ENCODE results near the gene BCL6B. TPM values are rescaled to one million over a fixed set of nuclear protein-coding genes. Genes with fewer than 3 reads are reported as not detected.
"Not testable (repeated sequence)": the region's sequence is repeated elsewhere in the genome, so short reads cannot be mapped to it uniquely, and the experiment has no call there.

Gene BCL6B
- total RNA-seq, 6 donors from 2014 or later = 2.1 to 83.1 (median 9.4) TPM

DNA sequence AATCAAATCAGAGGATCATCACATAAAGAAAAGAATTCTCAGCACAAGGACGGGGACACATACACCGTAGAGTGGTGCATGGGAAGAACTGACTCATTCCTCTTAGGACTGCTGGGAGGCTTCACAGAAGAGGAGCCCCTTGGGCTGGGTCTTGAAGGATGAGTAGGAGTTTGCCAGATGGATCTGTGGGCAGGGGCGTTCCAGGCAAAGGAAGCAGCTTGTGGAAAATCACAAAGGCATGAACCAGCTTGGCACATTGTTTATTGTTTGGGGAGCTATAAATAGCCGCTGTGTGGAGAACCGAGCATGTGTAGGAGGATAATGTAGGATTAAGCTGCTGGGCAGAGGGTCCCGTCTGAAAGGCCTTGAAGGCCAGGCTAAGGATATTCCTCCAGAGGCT, 26.1 kb downstream of the BCL6B start:
- DNase-seq (no peak), ATAC-seq (ENCODE audit: low FRiP score in 2 of 2) (no peak)
- no peak for TF ChIP-seq CTCF (IDR thresholded peaks at IDR 0.05)
- no peak for TF ChIP-seq POLR2AphosphoS5 (IDR thresholded peaks at IDR 0.05)
- no peak for TF ChIP-seq POLR2A (IDR thresholded peaks at IDR 0.05)
- no peak for TF ChIP-seq EP300 (IDR thresholded peaks at IDR 0.05)
- H3K4me1 ChIP-seq = peaks cover 11 to 26% (median 20%) of the 10 kb centered on the region in 4 donors
- H3K27me3 ChIP-seq = peaks cover 0 to 4% (median 0%) of the 10 kb centered on the region in 4 donors
- no peak overlapping the region for H3K27ac ChIP-seq
- 80% methylated on average over 6 of the region's 6 CpGs for WGBS, 2 donors
- H3K36me3 ChIP-seq = no peaks in the 10 kb centered on the region
- no peaks in the 10 kb centered on the region for H3K9me3 ChIP-seq
- H3K4me3 ChIP-seq = no peak overlapping the region

- not testable (repeated sequence) for H3K4me3 ChIP-seq; H3K27ac ChIP-seq; H3K36me3 ChIP-seq; H3K27me3 ChIP-seq; ATAC-seq (ENCODE audit: low FRiP score in 2 of 2); DNase-seq; H3K9me3 ChIP-seq
- 84 to 85% methylated on average over 9 of the region's 9 CpGs for WGBS, 2 donors
- H3K4me1 ChIP-seq = peaks cover 8 to 18% (median 11%) of the 10 kb centered on the region in 4 donors
Measured at GRCh38 chr17:7050583-7050982, 27.7 kb downstream of the BCL6B start.

DNA sequence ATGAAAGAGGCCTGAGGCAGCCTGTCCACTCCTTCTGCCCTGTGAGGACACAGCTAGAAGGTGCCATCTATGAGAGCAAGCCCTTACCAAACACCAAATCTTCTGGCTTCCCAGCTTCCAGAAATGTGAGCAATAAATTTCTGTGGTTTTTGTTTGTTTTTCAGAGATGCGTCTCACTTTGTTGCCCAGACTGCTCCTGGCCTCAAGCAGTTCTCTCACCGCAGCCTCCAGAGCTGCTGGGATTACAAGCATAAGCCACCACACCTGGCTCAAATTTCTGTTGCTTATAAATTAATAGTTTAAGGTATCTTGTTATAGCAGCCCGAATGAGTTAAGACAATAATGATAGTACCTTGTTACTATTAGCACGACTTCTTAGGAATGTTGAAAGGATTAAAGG, 33.5 kb downstream of the BCL6B start:
- Histone ChIP-seq H3K36me3 (no peaks in the 10 kb centered on the region), H3K27me3 (no peaks in the 10 kb centered on the region), H3K4me3 (no peak overlapping the region), H3K9me3 (no peaks in the 10 kb centered on the region), H3K27ac (no peak overlapping the region), H3K4me1 (no peaks in the 10 kb centered on the region)
- 84 to 91% methylated on average over 4 of the region's 4 CpGs for WGBS, 2 donors
- DNase-seq (no peak), ATAC-seq (ENCODE audit: low FRiP score in 2 of 2) (no peak)
- TF ChIP-seq POLR2A (IDR thresholded peaks at IDR 0.05) (no peak), EP300 (IDR thresholded peaks at IDR 0.05) (no peak), CTCF (IDR thresholded peaks at IDR 0.05) (no peak), POLR2AphosphoS5 (IDR thresholded peaks at IDR 0.05) (no peak)

GRCh38 chr17:7058831-7059447, 36.1 kb downstream of the BCL6B start:
- WGBS, 2 donors = 64 to 67% methylated on average over 7 of the region's 7 CpGs
- no peaks in the 10 kb centered on the region for H3K9me3 ChIP-seq
- no peak overlapping the region for H3K27ac ChIP-seq
- H3K36me3 ChIP-seq = no peaks in the 10 kb centered on the region
- TF ChIP-seq POLR2AphosphoS5 (IDR thresholded peaks at IDR 0.05) (no peak), CTCF (IDR thresholded peaks at IDR 0.05) (no peak)
- no peaks in the 10 kb centered on the region for H3K27me3 ChIP-seq
- ATAC-seq (ENCODE audit: low FRiP score in 2 of 2) (no peak), DNase-seq (no peak)
- no peak overlapping the region for H3K4me3 ChIP-seq
- no peaks in the 10 kb centered on the region for H3K4me1 ChIP-seq

DNA sequence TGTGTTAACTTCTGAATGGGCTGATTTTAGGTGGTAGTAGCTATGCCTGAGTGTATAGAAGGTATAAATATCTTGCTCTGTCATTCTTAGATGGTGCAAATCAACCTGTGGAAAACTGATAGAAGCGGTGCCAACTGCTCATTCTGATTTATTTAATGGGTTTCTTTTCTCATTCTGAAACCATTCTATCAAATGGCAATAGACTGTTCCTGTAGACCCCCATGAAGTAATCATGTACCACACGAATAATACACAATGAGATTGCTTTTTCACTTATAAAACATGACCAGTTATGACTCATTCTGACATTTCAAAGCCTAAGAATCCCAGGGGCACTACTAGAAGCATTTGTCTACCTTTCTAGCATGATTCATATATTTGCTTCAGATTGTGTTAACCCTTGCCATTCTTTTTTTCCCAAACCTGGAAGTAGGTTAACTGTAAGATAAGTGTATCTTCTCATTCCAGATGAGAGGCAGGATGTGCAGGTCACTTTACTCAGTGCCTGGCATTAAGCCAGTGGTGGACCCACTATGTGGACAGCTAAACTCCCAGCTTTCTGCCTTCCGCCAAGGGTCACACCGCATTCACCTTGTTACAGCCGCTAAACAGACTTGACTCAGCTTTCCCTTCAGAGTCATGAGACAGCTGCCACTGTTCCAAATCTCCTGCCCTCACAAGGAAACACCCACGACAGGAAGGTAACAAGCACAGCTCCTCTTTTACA, 37.5 kb downstream of the BCL6B start:
- ATAC-seq (ENCODE audit: low FRiP score in 2 of 2) (no peak), DNase-seq (no peak)
- no peaks in the 10 kb centered on the region for H3K9me3 ChIP-seq
- 57 to 61% methylated on average over 6 of the region's 6 CpGs for WGBS, 2 donors
- no peak overlapping the region for H3K4me3 ChIP-seq
- no peaks in the 10 kb centered on the region for H3K27me3 ChIP-seq
- H3K27ac ChIP-seq = no peak overlapping the region
- TF ChIP-seq CTCF (IDR thresholded peaks at IDR 0.05) (no peak), POLR2AphosphoS5 (IDR thresholded peaks at IDR 0.05) (no peak), EP300 (IDR thresholded peaks at IDR 0.05) (no peak), POLR2A (IDR thresholded peaks at IDR 0.05) (no peak)
- H3K36me3 ChIP-seq = no peaks in the 10 kb centered on the region
- no peaks in the 10 kb centered on the region for H3K4me1 ChIP-seq
